Measurements from ENCODE around the gene CWC27. TPM values are rescaled to one million over a fixed set of nuclear protein-coding genes. Genes with fewer than 3 reads are reported as not detected.
A peak's percentile ranks its signal among the peaks of the same experiment; 100 is the strongest.
"Not testable (repeated sequence)": the region's sequence is repeated elsewhere in the genome, so short reads cannot be mapped to it uniquely, and the experiment has no call there.

The CWC27 gene
- polyA plus RNA-seq, 2 of the 4 experiments (the other 2 are of a cell fraction): 24.1 to 48.5 TPM

DNA sequence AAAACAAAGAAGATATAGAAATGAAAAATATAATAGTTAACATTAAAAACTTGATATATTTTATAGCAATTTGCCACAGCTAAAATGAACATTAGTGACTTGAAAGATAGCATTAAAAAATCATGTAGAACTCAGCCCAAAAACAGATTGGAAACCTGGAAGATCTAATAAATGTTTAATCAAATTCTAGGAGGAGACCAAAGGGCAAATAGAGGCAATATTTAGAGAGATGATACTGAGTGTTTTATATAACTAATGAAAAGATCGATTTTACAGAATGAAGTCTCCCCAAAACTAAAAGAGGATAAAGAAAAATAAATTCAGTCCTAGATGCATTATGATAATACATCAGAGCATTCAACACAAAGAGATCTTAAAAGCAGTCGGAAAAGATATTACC, 127.0 kb downstream of the CWC27 start:
- ATAC-seq: no peak
- 64% methylated on average over 2 of the region's 2 CpGs for WGBS (ENCODE audit: missing lambda C conversion rate)
- TF ChIP-seq, protein P1, sequence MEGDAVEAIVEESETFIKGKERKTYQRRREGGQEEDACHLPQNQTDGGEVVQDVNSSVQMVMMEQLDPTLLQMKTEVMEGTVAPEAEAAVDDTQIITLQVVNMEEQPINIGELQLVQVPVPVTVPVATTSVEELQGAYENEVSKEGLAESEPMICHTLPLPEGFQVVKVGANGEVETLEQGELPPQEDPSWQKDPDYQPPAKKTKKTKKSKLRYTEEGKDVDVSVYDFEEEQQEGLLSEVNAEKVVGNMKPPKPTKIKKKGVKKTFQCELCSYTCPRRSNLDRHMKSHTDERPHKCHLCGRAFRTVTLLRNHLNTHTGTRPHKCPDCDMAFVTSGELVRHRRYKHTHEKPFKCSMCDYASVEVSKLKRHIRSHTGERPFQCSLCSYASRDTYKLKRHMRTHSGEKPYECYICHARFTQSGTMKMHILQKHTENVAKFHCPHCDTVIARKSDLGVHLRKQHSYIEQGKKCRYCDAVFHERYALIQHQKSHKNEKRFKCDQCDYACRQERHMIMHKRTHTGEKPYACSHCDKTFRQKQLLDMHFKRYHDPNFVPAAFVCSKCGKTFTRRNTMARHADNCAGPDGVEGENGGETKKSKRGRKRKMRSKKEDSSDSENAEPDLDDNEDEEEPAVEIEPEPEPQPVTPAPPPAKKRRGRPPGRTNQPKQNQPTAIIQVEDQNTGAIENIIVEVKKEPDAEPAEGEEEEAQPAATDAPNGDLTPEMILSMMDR (IDR thresholded peaks at IDR 0.05): no peak
- no peak for TF ChIP-seq NFE2L2 (conservative IDR thresholded peaks at IDR 0.05; ENCODE audit: low read length)

DNA sequence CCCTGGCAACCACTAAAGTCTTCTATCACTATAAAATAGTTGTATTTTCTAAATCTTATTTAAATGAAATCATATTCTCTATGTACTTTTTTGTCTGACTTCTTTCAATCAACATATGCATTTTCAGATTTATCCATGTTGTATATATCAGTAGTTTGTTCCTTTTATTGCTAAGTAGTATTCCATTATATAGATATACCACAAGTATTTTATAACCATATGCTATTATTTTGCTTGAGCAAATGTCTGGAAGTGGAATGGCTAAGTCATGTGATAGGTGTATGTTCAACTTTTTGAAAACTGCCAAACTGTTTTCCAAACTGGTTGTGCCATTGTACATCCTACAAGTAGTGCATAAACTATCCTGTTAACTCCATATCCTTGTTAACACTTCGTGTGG, 131.1 kb downstream of the CWC27 start:
- no peak for FAIRE-seq
- Histone ChIP-seq H3K4me2 (no peak overlapping the region), H3K27ac (no peak overlapping the region), H3K9me3 (no peaks in the 10 kb centered on the region), H3K4me1 (no peaks in the 10 kb centered on the region), H3K4me3 (no peak overlapping the region)
- ChIA-PET POLR2A (no interaction called here), CTCF (no interaction called here)
- ATAC-seq: no peak
- TF ChIP-seq GATA3 (IDR thresholded peaks at IDR 0.05; ENCODE audit: borderline replicate concordance): no peak
- TF ChIP-seq ESRRA (IDR thresholded peaks at IDR 0.05; ENCODE audit: borderline replicate concordance, low read length): no peak
- TF ChIP-seq HOXB5 (CRISPR knock-in tag; IDR thresholded peaks at IDR 0.05): no peak
- TF ChIP-seq EP300 (IDR thresholded peaks at IDR 0.05): no peak
- TF ChIP-seq PHF8 (IDR thresholded peaks at IDR 0.05; ENCODE audit: borderline replicate concordance, low read depth): no peak
- no peak for TF ChIP-seq NPAS2 (CRISPR knock-in tag; IDR thresholded peaks at IDR 0.05; ENCODE audit: borderline replicate concordance)
- no peak for TF ChIP-seq CBX8 (IDR thresholded peaks at IDR 0.05)
- TF ChIP-seq FOSL2 (IDR thresholded peaks at IDR 0.05): no peak
- no peak for TF ChIP-seq FOSL2 (CRISPR knock-in tag; IDR thresholded peaks at IDR 0.05)
- TF ChIP-seq, protein P2, sequence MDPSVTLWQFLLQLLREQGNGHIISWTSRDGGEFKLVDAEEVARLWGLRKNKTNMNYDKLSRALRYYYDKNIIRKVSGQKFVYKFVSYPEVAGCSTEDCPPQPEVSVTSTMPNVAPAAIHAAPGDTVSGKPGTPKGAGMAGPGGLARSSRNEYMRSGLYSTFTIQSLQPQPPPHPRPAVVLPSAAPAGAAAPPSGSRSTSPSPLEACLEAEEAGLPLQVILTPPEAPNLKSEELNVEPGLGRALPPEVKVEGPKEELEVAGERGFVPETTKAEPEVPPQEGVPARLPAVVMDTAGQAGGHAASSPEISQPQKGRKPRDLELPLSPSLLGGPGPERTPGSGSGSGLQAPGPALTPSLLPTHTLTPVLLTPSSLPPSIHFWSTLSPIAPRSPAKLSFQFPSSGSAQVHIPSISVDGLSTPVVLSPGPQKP (IDR thresholded peaks at IDR 0.05; ENCODE audit: low read depth, low read length): no peak
- TF ChIP-seq TP53 (CRISPR knock-in tag; IDR thresholded peaks at IDR 0.05): no peak
- no peak for TF ChIP-seq HOXA7 (CRISPR knock-in tag; IDR thresholded peaks at IDR 0.05)
- TF ChIP-seq FOXS1 (CRISPR knock-in tag; IDR thresholded peaks at IDR 0.05): no peak
- WGBS (ENCODE audit: missing lambda C conversion rate): 20% methylated on average over 1 of the region's 1 CpG
- DNase-seq (ENCODE audit: low read depth in 1 of 2, low spot score in 1 of 2): no peak

More for the DNA sequence above, 127.0 kb downstream of the CWC27 start:
- no peak overlapping the region for H3K27ac ChIP-seq
- no peak overlapping the region for H3K4me2 ChIP-seq
- ChIA-PET CTCF (no interaction called here), POLR2A (no interaction called here)
- H3K9me3 ChIP-seq: no peaks in the 10 kb centered on the region
- H3K4me3 ChIP-seq: no peak overlapping the region
- no peaks in the 10 kb centered on the region for H3K4me1 ChIP-seq
- no peak for FAIRE-seq
- no peak for DNase-seq (ENCODE audit: low read depth in 1 of 2, low spot score in 1 of 2)

DNA sequence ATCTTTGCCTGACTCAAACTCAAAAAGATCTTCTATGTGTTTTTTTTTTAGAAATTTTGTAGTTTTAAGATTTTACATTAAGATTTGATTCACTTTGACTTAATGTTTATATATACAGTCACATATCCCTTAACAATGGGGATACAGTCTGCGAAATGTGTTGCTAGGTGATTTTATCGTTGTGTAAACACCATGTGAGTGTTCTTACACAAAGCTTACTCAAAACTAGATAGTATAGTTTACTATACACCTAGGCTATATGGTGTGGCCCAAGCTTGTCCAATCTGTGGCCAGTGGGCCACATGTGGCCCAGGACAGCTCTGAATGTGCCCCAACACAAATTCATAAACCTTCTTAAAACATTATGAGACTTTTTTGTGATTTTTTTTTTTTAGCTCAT, 131.9 kb downstream of the CWC27 start:
- no peak overlapping the region for H3K4me3 ChIP-seq
- POLR2A ChIA-PET: no interaction called here
- TF ChIP-seq POLR2AphosphoS2 (conservative IDR thresholded peaks at IDR 0.05; ENCODE audit: low read length): no peak
- no peak for TF ChIP-seq BHLHE40 (IDR thresholded peaks at IDR 0.05; ENCODE audit: low read depth, low read length)
- TF ChIP-seq CEBPB (IDR thresholded peaks at IDR 0.05): no peak
- no peak for TF ChIP-seq CHD2 (IDR thresholded peaks at IDR 0.05; ENCODE audit: low read length, partially characterized antibody)
- TF ChIP-seq CBX8 (IDR thresholded peaks at IDR 0.05): no peak
- H3K4me2 ChIP-seq: no peak overlapping the region
- no peaks in the 10 kb centered on the region for H3K9me3 ChIP-seq
- ATAC-seq: no peak
- FAIRE-seq: no peak
- DNase-seq (ENCODE audit: low read depth in 1 of 2, low spot score in 1 of 2): peak in 1 of 2 experiments; percentile 6
- WGBS (ENCODE audit: missing lambda C conversion rate): 81% methylated on average over 2 of the region's 2 CpGs
- CTCF ChIA-PET: no interaction called here
- H3K27ac ChIP-seq: no peak overlapping the region
- no peaks in the 10 kb centered on the region for H3K4me1 ChIP-seq

DNA sequence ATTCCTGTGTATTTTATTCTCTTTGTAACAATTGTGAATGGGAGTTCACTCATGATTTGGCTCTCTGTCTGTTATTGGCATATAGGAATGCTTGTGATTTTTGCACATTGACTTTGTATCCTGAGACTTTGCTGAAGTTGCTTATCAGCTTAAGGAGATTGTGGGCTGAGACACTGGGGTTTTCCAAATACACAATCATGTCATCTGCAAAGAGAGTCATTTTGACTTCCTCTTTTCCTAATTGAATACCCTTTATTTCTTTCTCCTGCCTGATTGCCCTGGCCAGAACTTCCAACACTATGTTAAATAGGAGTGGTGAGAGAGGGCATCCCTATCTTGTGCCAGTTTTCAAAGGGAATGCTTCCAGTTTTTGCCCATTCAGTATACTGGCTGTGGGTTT, 138.7 kb downstream of the CWC27 start:
- H3K4me3 ChIP-seq; FAIRE-seq; POLR2A ChIA-PET; ATAC-seq; CTCF ChIA-PET; DNase-seq (ENCODE audit: low read depth in 1 of 2, low spot score in 1 of 2); H3K27ac ChIP-seq; H3K4me1 ChIP-seq; H3K4me2 ChIP-seq; H3K9me3 ChIP-seq: not testable (repeated sequence)
